PC-3 (cell line): ENCODE data around the gene CCNG2.

Source experiments
- CTCF ChIP-seq: fragments of 300-600 bp; sonication (generic); conservative IDR thresholded peaks from 2 replicates; pipeline ENCODE4 v1.5.1; 2017; ENCODE audit warnings: antibody characterized with exemption, low read depth, mild to moderate bottlenecking, low read length
- EZH2phosphoT487 ChIP-seq: fragments of 300-600 bp; sonication (generic); IDR thresholded peaks from 2 replicates; pipeline ENCODE4 v1.6.1; 2018; ENCODE audit warnings: mild to moderate bottlenecking, antibody characterized with exemption, low read length, borderline replicate concordance

- TF ChIP-seq EZH2phosphoT487, result no peak
- TF ChIP-seq CTCF, result no peak
Observed at GRCh38 chr4:77196866-77197265, 39.9 kb downstream of the CCNG2 start.
